HepG2 (cell line): ENCODE measurements around the gene SLC43A1. TPM values are rescaled to one million over a fixed set of nuclear protein-coding genes. Genes with fewer than 3 reads are reported as not detected.
A peak's percentile ranks its signal among the peaks of the same experiment; 100 is the strongest.

ENCODE experiments used
- CCDC6 ChIP-seq: sonication (generic); formaldehyde crosslinking; IDR thresholded peaks from 2 replicates; pipeline ENCODE4 v1.8.1; 2022; ENCODE audit warnings: mild to moderate bottlenecking, missing genetic modification reagents, moderate library complexity
- FOSL2 ChIP-seq: sonication (generic); formaldehyde crosslinking; IDR thresholded peaks from 2 replicates; pipeline ENCODE4 v1.4.0; 2020; ENCODE audit warnings: missing genetic modification reagents
- JUN ChIP-seq: sonication (generic); formaldehyde crosslinking; IDR thresholded peaks from 2 replicates; pipeline ENCODE4 v1.4.0; 2020; ENCODE audit warnings: mild to moderate bottlenecking, missing genetic modification reagents
- MEIS2 ChIP-seq: sonication (generic); formaldehyde crosslinking; IDR thresholded peaks from 2 replicates; pipeline ENCODE4 v1.9.0; 2021; ENCODE audit warnings: mild to moderate bottlenecking, missing genetic modification reagents
- NR2F2 ChIP-seq: IDR thresholded peaks from 2 replicates; pipeline ENCODE4 v1.6.1; 2012; ENCODE audit warnings: low read depth, inconsistent platforms, borderline replicate concordance
- SOX6 ChIP-seq, 2 experiments: fragments of 450-650 bp in 1 of 2; sonication (generic) in 1 of 2; formaldehyde crosslinking in 1 of 2; IDR thresholded peaks; 2 replicates each; pipeline versions ENCODE4 v1.4.0 to v1.6.1; 2017 to 2020; ENCODE audit warnings: antibody characterized with exemption in 1 of 2, mild to moderate bottlenecking in 1 of 2, missing genetic modification reagents in 1 of 2
- TCF12 ChIP-seq, 2 experiments: fragments of 450-650 bp in 1 of 2; sonication (generic) in 1 of 2; formaldehyde crosslinking in 1 of 2; IDR thresholded peaks; 2 replicates each; pipeline versions ENCODE4 v1.6.1 to v1.8.0; 2017 to 2022; ENCODE audit warnings: antibody characterized with exemption in 1 of 2, mild to moderate bottlenecking in 1 of 2, missing genetic modification reagents in 1 of 2, moderate library complexity in 1 of 2
- YEATS2 ChIP-seq: sonication (generic); formaldehyde crosslinking; IDR thresholded peaks from 2 replicates; pipeline ENCODE4 v1.4.0; 2020; ENCODE audit warnings: missing genetic modification reagents, borderline replicate concordance
- ZMAT3 ChIP-seq: sonication (generic); formaldehyde crosslinking; conservative IDR thresholded peaks from 2 replicates; pipeline ENCODE4 v1.7.0; 2021; ENCODE audit warnings: missing genetic modification reagents
- ZNF329 ChIP-seq: sonication (generic); formaldehyde crosslinking; IDR thresholded peaks from 2 replicates; pipeline ENCODE4 v1.9.0; 2021; ENCODE audit warnings: low read depth, mild to moderate bottlenecking, missing genetic modification reagents
- ZNF333 ChIP-seq: sonication (generic); formaldehyde crosslinking; IDR thresholded peaks from 2 replicates; pipeline ENCODE4 v1.4.0; 2020; ENCODE audit warnings: mild to moderate bottlenecking, missing genetic modification reagents, borderline replicate concordance
- ZNF343 ChIP-seq: sonication (generic); formaldehyde crosslinking; IDR thresholded peaks from 2 replicates; pipeline ENCODE4 v1.4.0; 2020; ENCODE audit warnings: mild to moderate bottlenecking, missing genetic modification reagents
- ZNF501 ChIP-seq: sonication (generic); formaldehyde crosslinking; IDR thresholded peaks from 2 replicates; pipeline ENCODE4 v1.5.1; 2020; ENCODE audit warnings: mild to moderate bottlenecking, moderate library complexity, missing genetic modification reagents
- ZNF543 ChIP-seq: sonication (generic); formaldehyde crosslinking; IDR thresholded peaks from 2 replicates; pipeline ENCODE4 v1.4.0; 2020; ENCODE audit warnings: mild to moderate bottlenecking, missing genetic modification reagents
- polyA plus RNA-seq, 8 experiments: library from polyadenylated mRNA; depleted of rRNA in 3 of 8; stranded (reverse) in 7 of 8; unstranded in 1 of 8; fragments of >200 nt; fragmentation: Illumina TruSeq in 4 of 8; extraction: Trizol in 4 of 8; gene quantifications; 2 replicates each; pipeline versions ENCODE4 v1.2.1 to v1.2.3, GENCODE V29; 2011 to 2016; ENCODE audit warnings: low read depth in 4 of 8, missing spikeins in 1 of 8, mixed read lengths in 1 of 8; ENCODE audit not compliant: insufficient read depth in 1 of 8
- total RNA-seq, 5 experiments: library from RNA; depleted of rRNA; stranded (reverse); fragments of >200 nt; fragmentation: Illumina TruSeq; extraction: Trizol; gene quantifications; 2 replicates each; pipeline ENCODE4 v1.2.3, GENCODE V29; 2016; ENCODE audit warnings: low read depth in 1 of 5
- TF ChIP-seq, protein P1 (sequence below): IDR thresholded peaks from 2 replicates; pipeline ENCODE4 v1.6.1; 2016; ENCODE audit warnings: low read depth, borderline replicate concordance
- TF ChIP-seq, protein P2 (sequence below): sonication (generic); formaldehyde crosslinking; IDR thresholded peaks from 2 replicates; pipeline ENCODE4 v1.5.1; 2020; ENCODE audit warnings: missing genetic modification reagents, mild to moderate bottlenecking, borderline replicate concordance
- TF ChIP-seq, protein P3 (sequence below): sonication (generic); formaldehyde crosslinking; IDR thresholded peaks from 2 replicates; pipeline ENCODE4 v1.4.0; 2020; ENCODE audit warnings: missing genetic modification reagents
- TF ChIP-seq, protein P4 (sequence below): sonication (generic); formaldehyde crosslinking; conservative IDR thresholded peaks from 2 replicates; pipeline ENCODE4 v1.8.1; 2023; ENCODE audit warnings: missing genetic modification reagents
- TF ChIP-seq, protein P5 (sequence below): sonication (generic); formaldehyde crosslinking; IDR thresholded peaks from 2 replicates; pipeline ENCODE4 v1.8.0; 2022; ENCODE audit warnings: missing genetic modification reagents, mild to moderate bottlenecking, borderline replicate concordance

The SLC43A1 gene
- total and polyA plus RNA-seq, 2 of the 13 experiments (the other 11 are each of a cell fraction or from before 2014, with no cell fraction given), result 72.3 to 87.6 TPM

DNA sequence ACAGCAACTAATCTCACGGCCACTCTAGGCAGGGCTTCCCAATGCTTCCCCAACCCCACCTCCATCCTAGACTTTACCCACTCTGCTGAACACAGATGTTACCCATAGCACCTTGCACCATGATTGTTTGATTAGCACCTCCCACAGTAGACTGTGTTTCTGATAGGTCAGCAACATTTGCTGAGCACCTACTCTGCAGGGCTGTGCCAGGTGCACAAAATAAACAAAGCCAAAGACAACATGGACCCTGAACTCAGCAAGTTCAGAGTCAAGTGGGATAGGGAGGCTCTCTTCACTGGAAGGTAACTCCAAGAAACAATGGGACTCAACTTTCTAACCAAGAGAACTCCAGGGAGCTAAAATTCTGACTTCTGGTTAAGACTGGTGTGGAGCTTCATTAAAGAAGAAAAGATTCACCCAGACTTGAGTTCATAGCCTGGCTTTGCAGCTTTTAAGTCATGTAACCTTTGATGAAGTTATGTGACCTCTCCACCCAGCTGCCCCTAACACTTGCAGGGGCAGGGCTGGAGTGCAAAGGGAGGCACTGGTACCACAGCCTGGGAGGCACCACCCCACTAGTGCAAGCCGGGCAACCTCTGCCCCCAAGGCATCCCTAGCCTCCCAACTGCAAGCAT, 61.8 kb downstream of the SLC43A1 start (continued):
- TF ChIP-seq MEIS2 (CRISPR knock-in tag), result 0 out of 2 replicates have a peak, but pooled peaks have one; percentile 39
- TF ChIP-seq NR2F2, result peak; percentile 71; the same call in 1 of the 2 replicates
- TF ChIP-seq, protein P1, sequence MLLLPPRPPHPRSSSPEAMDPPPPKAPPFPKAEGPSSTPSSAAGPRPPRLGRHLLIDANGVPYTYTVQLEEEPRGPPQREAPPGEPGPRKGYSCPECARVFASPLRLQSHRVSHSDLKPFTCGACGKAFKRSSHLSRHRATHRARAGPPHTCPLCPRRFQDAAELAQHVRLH (CRISPR knock-in tag), result no peak; the same call in 1 of the 2 replicates
- TF ChIP-seq TCF12 (IDR thresholded peaks at IDR 0.05), result no peak
- peak; percentile 87; the same call in 1 of the 2 replicates for TF ChIP-seq TCF12 (CRISPR knock-in tag; IDR thresholded peaks at IDR 0.05)
- TF ChIP-seq, protein P2, sequence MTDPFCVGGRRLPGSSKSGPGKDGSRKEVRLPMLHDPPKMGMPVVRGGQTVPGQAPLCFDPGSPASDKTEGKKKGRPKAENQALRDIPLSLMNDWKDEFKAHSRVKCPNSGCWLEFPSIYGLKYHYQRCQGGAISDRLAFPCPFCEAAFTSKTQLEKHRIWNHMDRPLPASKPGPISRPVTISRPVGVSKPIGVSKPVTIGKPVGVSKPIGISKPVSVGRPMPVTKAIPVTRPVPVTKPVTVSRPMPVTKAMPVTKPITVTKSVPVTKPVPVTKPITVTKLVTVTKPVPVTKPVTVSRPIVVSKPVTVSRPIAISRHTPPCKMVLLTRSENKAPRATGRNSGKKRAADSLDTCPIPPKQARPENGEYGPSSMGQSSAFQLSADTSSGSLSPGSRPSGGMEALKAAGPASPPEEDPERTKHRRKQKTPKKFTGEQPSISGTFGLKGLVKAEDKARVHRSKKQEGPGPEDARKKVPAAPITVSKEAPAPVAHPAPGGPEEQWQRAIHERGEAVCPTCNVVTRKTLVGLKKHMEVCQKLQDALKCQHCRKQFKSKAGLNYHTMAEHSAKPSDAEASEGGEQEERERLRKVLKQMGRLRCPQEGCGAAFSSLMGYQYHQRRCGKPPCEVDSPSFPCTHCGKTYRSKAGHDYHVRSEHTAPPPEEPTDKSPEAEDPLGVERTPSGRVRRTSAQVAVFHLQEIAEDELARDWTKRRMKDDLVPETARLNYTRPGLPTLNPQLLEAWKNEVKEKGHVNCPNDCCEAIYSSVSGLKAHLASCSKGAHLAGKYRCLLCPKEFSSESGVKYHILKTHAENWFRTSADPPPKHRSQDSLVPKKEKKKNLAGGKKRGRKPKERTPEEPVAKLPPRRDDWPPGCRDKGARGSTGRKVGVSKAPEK (CRISPR knock-in tag), result 0 out of 2 replicates have a peak, but pooled peaks have one; percentile 63
- peak; percentile 72; the same call in 1 of the 2 replicates for TF ChIP-seq YEATS2 (CRISPR knock-in tag)
- TF ChIP-seq ZNF329 (CRISPR knock-in tag), result 0 out of 2 replicates have a peak, but pooled peaks have one; percentile 3
- no peak for TF ChIP-seq ZNF333 (CRISPR knock-in tag)
- no peak for TF ChIP-seq ZNF501
- TF ChIP-seq, protein P3, sequence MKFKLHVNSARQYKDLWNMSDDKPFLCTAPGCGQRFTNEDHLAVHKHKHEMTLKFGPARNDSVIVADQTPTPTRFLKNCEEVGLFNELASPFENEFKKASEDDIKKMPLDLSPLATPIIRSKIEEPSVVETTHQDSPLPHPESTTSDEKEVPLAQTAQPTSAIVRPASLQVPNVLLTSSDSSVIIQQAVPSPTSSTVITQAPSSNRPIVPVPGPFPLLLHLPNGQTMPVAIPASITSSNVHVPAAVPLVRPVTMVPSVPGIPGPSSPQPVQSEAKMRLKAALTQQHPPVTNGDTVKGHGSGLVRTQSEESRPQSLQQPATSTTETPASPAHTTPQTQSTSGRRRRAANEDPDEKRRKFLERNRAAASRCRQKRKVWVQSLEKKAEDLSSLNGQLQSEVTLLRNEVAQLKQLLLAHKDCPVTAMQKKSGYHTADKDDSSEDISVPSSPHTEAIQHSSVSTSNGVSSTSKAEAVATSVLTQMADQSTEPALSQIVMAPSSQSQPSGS (CRISPR knock-in tag), result peak; percentile 79; the same call in 1 of the 2 replicates
- peak; percentile 89; the same call in 1 of the 2 replicates for TF ChIP-seq ZMAT3 (CRISPR knock-in tag)
- peak; percentile 38; the same call in 1 of the 2 replicates for TF ChIP-seq JUN (CRISPR knock-in tag)
- TF ChIP-seq ZNF543, result 0 out of 2 replicates have a peak, but pooled peaks have one; percentile 43
- TF ChIP-seq, protein P4, sequence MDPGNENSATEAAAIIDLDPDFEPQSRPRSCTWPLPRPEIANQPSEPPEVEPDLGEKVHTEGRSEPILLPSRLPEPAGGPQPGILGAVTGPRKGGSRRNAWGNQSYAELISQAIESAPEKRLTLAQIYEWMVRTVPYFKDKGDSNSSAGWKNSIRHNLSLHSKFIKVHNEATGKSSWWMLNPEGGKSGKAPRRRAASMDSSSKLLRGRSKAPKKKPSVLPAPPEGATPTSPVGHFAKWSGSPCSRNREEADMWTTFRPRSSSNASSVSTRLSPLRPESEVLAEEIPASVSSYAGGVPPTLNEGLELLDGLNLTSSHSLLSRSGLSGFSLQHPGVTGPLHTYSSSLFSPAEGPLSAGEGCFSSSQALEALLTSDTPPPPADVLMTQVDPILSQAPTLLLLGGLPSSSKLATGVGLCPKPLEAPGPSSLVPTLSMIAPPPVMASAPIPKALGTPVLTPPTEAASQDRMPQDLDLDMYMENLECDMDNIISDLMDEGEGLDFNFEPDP, result no peak
- 0 out of 2 replicates have a peak, but pooled peaks have one; percentile 13 for TF ChIP-seq CCDC6 (CRISPR knock-in tag)
- TF ChIP-seq ZNF343 (CRISPR knock-in tag), result peak; percentile 77; the same call in 1 of the 2 replicates
- TF ChIP-seq, protein P5, sequence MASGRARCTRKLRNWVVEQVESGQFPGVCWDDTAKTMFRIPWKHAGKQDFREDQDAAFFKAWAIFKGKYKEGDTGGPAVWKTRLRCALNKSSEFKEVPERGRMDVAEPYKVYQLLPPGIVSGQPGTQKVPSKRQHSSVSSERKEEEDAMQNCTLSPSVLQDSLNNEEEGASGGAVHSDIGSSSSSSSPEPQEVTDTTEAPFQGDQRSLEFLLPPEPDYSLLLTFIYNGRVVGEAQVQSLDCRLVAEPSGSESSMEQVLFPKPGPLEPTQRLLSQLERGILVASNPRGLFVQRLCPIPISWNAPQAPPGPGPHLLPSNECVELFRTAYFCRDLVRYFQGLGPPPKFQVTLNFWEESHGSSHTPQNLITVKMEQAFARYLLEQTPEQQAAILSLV, result peak; percentile 72; the same call in 1 of the 2 replicates
- TF ChIP-seq FOSL2 (CRISPR knock-in tag), result peak; percentile 75
- TF ChIP-seq SOX6 (IDR thresholded peaks at IDR 0.05), result no peak
- peak; percentile 94 for TF ChIP-seq SOX6 (CRISPR knock-in tag; IDR thresholded peaks at IDR 0.05)
